Measurements from ENCODE around the gene SLBP. TPM values are rescaled to one million over a fixed set of nuclear protein-coding genes. Genes with fewer than 3 reads are reported as not detected.
A peak's percentile ranks its signal among the peaks of the same experiment; 100 is the strongest.
"Not testable (repeated sequence)": the region's sequence is repeated elsewhere in the genome, so short reads cannot be mapped to it uniquely, and the experiment has no call there.

Gene SLBP
- total RNA-seq, 1 donor from 2014 or later, result 33.5 TPM

DNA sequence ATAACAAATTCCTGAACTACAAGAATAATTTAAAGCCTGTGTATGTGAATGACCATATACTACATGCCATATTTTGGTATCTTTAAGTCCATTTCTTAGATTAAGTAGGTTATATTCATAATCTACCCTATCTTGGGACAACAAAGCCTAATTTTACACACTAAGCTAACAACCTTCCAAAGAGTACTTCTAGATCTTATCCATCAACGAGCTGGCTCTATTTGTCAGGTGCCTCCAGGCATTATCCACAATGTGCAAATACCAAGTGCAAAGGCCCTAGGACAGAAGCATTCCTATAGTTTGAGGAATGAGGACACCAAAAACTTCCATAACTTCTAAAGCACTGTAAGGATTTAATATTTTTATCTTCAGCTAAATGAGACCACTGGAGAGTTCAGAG lies 3.5 kb downstream of the SLBP start:
- no peak for DNase-seq

DNA sequence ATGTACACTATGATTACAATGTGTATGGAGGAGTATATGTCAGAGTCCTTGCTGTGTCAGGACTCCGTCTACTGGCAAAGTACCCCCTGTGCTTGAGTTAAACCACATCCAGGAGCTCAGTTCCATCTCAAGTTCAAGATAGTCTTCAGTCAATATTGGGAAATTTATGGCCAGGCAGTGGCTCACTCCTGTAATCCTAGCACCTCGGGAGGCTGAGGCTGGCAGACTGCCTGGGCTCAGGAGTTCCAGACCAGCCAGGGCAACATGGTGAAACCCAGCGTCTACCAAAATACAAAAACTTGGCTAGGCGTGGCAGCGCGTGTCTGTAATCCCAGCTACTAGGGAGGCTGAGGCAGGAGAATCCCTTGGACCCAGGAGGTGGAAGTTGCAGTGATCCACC lies 5.8 kb downstream of the SLBP start:
- no peak for DNase-seq

- no peak for DNase-seq
These were observed 6.4 kb downstream of the SLBP start for GRCh38 chr4:1705732-1706131.

GRCh38 chr4:1703867-1704266 lies 8.3 kb downstream of the SLBP start:
- DNase-seq, result no peak

DNA sequence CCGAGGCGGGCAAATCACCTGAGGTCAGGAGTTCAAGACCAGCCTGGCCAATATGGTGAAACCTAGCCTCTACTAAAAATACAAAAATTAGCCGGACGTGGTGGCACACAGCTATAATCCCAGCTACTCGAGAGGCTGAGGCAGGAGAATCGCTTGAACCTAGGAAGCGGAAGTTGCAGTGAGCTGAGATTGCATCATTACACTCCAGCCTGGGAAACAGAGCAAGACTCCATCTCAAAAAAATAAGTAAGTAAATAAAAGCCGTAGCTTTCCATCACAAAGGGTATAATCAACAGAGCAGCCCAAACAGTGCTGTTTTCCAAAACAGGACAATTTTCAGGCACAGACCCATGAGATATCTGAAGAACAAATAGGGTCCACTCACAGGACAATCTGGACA lies 10.4 kb downstream of the SLBP start:
- DNase-seq, result not testable (repeated sequence)

- peak; percentile 35 for DNase-seq
These were observed 16.2 kb downstream of the SLBP start for GRCh38 chr4:1695913-1696312.

- peak; percentile 34 for DNase-seq
These were observed 18.8 kb downstream of the SLBP start for GRCh38 chr4:1693131-1693896.

- DNase-seq, result no peak
These were observed 20.3 kb downstream of the SLBP start for GRCh38 chr4:1691737-1692373.

DNA sequence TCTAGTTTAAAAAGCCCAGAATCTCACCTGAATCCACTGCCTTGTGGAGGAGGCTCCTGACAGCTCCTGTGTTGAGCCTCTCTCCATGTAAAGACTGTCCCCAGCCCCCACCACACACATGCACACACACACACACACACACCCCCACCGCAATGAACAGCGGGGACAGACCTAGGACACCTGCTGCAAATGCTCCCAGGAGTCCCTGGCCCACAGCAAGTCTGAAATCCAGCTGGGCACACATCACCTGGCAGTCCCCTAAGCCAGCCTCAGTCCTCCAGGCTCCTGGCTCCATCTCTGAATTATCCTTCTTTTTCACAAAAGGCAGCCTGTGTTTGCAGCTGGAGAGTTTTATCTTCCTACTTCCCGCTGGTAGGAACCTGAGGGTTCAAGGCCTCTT lies 21.4 kb downstream of the SLBP start:
- no peak for DNase-seq

DNA sequence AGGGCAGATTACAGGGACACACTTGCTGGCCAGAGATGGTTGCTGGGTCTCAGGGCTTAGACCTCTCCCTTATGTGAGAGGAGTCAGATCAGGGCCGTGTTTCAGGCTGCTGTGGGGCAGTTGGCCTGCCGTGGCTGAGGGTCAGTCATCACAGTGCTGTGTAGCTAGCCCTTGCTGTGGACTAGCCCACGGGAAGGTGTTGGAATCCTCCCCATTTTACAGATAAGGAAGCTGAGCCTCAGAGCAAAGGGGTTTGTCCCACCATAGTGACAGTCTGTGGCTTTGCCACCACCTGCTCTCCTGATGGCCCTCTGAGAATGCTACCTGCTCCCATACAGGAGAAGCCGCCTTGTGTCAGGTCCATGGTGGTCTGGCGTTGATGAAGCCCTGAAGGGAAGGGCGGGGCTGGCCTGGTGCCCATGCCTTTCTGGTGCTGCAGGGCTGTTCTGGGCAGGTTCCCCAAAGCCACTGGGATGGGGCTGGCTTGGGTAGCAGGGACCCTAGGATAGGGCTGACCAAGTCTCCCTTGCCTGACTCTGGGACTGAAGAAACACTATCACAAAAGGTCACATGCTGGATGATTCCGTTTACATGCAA lies 25.6 kb downstream of the SLBP start:
- no peak for DNase-seq

DNA sequence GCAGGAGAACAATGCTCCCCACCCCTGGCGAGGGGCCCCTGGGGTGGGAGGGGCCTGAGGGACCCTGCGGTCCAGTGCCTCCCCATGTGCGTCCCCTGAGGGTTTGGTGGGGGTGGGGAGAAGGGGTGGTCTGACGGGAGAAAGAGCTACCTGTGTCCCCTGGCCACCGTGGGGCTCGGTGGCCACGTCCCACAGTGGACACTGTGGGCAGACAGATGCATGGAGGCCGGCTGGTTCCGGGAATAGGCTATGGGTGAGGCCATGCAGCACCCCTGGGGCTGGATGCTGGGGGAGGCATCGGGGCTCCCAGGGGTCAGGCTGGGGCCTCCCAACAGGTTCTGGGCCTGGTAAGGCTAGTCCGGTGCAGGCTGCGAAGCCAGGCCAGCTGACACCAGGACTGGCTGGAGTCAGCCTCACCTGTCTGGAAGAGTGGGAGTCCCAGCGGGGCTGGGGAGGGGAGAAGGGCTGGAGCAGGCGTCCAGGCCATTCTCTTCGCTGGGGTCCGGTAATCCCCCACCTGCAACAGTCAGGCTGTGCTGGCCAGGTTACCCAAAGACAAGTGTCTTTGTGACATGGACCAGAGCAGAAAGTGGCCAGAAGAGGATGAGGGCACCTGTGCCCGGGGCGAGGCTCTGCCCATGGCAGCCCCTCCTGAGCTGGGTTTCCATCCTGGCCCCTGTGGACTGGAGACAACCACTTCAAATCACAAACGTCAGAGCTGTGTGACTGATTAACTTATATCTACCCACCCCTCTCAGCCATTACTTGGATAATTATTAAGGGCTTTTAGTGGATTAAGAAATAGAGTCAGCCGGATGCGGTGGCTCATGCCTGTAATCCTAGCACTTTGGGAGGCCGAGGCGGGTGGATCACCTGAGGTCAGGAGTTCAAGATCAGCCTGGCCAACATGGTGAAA lies 26.6 kb downstream of the SLBP start:
- no peak for DNase-seq

GRCh38 chr4:1684506-1685234 lies 27.4 kb downstream of the SLBP start:
- no peak for DNase-seq

GRCh38 chr4:1683736-1684505 lies 28.2 kb downstream of the SLBP start, which contains the start of gene FAM53A:
TSS of gene FAM53A (minus strand) at chr4:1684313. CDS start at chr4:1668741, 15,572 bp downstream.
- peak; percentile 65 for DNase-seq

GRCh38 chr4:1683261-1683735 lies 28.8 kb downstream of the SLBP start:
- peak; percentile 44 for DNase-seq

DNA sequence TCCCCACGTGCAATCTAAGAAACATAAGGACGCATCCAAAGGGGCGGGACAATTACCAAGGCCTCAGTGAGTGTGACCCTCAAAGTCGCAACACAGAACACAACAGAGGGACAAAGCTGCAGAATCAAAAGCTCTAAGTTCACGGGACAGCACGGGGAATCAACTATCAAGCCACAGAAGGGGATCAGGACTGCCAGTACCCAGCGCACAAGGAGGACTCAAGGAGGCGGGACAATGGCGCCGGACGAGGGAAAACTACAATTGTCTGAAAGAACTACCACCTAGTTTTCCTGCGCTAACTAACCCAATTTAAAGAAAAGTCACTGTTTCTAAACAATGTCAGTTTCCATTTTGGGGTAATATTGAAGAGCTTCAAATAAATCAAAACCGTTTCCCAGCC lies 29.3 kb downstream of the SLBP start:
- no peak for DNase-seq

- no peak for DNase-seq
These were observed 33.9 kb downstream of the SLBP start for GRCh38 chr4:1678244-1678643.

- DNase-seq, result no peak
These were observed 35.3 kb downstream of the SLBP start for GRCh38 chr4:1676605-1677525.

DNA sequence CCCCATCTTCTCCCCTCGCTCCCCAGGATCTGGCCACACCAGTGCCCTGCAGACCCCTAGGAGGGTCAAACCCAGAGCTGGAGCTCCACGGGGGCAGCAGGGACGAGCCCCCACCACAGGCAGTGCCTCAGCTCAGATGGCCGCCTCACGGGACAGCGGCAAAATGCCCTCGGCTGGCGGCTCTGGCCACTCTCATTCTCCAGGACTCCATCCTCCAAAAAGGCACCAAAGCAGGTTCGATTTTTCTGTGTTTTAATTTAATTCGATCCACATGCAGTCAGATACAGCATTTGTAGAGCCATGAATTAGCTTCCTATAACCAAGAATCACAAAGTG lies 36.3 kb downstream of the SLBP start:
- DNase-seq, result no peak

DNA sequence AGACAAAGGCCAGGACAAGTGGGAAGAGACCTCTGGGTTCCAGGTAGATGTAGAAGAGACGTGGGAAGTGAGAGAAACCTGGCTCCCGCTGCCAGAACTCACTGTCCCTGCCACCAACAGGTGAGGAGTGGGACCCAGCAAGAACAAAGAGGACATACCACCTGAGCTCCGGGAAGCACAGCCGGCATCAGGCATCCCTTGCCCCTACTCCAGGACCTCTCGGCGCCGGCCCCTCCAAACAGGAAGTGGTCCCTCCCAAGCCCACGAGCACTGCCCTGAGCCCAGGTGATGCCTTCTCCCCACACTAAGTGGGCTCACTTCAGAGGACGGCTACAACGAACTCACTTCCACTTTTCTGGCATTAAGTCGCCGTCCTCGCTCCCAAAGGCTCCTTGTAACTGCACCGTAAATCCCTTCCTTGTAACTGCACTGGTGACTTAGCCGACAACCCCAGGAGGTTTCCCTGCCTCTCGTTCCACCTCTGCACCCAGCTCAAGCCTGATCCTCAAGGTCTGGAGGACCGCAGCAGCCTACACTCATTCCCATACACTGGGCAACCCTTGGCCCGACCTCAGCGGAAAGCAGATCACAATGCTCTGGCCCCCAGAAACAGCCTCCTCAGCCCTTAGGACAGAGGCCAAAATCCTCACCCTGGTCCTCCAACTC lies 36.9 kb downstream of the SLBP start:
- no peak for DNase-seq
